HG03135 (cell line): ENCODE data around the gene UTS2B.
"Not testable (repeated sequence)": the region's sequence is repeated elsewhere in the genome, so short reads cannot be mapped to it uniquely, and the experiment has no call there.

ENCODE experiments used
- ATAC-seq: cut with Tn5 transposase; IDR thresholded peaks from one replicate; pipeline ENCODE4 v1.9.1; 2021; ENCODE audit warnings: mild to moderate bottlenecking, moderate library complexity; ENCODE audit not compliant: unreplicated experiment

The UTS2B gene

GRCh38 chr3:191282251-191283185 lies 47.8 kb downstream of the UTS2B start:
- no peak for ATAC-seq

GRCh38 chr3:191280882-191281281 lies 49.4 kb downstream of the UTS2B start:
- no peak for ATAC-seq

GRCh38 chr3:191280111-191280510 lies 50.2 kb downstream of the UTS2B start:
- ATAC-seq = no peak

GRCh38 chr3:191275751-191276150 lies 54.6 kb downstream of the UTS2B start:
- ATAC-seq = no peak

GRCh38 chr3:191275244-191275643 lies 55.1 kb downstream of the UTS2B start:
- not testable (repeated sequence) for ATAC-seq

- ATAC-seq = peak; percentile 80
Measured at GRCh38 chr3:191269289-191270085, 60.8 kb downstream of the UTS2B start.

- no peak for ATAC-seq
Measured at GRCh38 chr3:191268737-191269136, 61.6 kb downstream of the UTS2B start.

- ATAC-seq = no peak
Measured at GRCh38 chr3:191263850-191264249, 66.5 kb downstream of the UTS2B start.

- ATAC-seq = peak; percentile 92
Measured at GRCh38 chr3:191263365-191263764, 67.0 kb downstream of the UTS2B start.

GRCh38 chr3:191262650-191263049 lies 67.7 kb downstream of the UTS2B start:
- ATAC-seq = no peak

- no peak for ATAC-seq
Measured at GRCh38 chr3:191261304-191261638, 69.1 kb downstream of the UTS2B start.

- no peak for ATAC-seq
Measured at GRCh38 chr3:191260431-191261303, 69.7 kb downstream of the UTS2B start.

GRCh38 chr3:191259486-191259885 lies 70.8 kb downstream of the UTS2B start:
- no peak for ATAC-seq

- no peak for ATAC-seq
Measured at GRCh38 chr3:191257286-191257685, 73.0 kb downstream of the UTS2B start.

- no peak for ATAC-seq
Measured at GRCh38 chr3:191256405-191256804, 73.9 kb downstream of the UTS2B start.

GRCh38 chr3:191255156-191255555 lies 75.2 kb downstream of the UTS2B start:
- no peak for ATAC-seq

GRCh38 chr3:191254098-191254873 lies 76.0 kb downstream of the UTS2B start:
- ATAC-seq = no peak

GRCh38 chr3:191253089-191253799 lies 77.1 kb downstream of the UTS2B start:
- peak; percentile 37 for ATAC-seq

GRCh38 chr3:191246630-191247029 lies 83.7 kb downstream of the UTS2B start:
- no peak for ATAC-seq

GRCh38 chr3:191246034-191246433 lies 84.3 kb downstream of the UTS2B start:
- peak; percentile 65 for ATAC-seq
